Subcutaneous adipose tissue (tissue), 4 donors: ENCODE data around the gene NRBF2. TPM values are rescaled to one million over a fixed set of nuclear protein-coding genes. Genes with fewer than 3 reads are reported as not detected.

Experiments used
- total RNA-seq, 4 donors: library from RNA; depleted of rRNA; stranded (reverse); fragments of >200 nt; gene quantifications; one replicate each; pipeline ENCODE4 v1.1.0, GENCODE V29; 2016
- TF ChIP-seq, protein P1 (sequence below): fragments of 450-650 bp; IDR thresholded peaks from one replicate; pipeline ENCODE4 v1.5.1; 2016; ENCODE audit warnings: low read depth, mild to moderate bottlenecking, control low read depth, antibody characterized with exemption, moderate library complexity

Gene NRBF2
- total RNA-seq, 4 donors from 2014 or later, result 18.5 to 31.0 (median 22.3) TPM

DNA sequence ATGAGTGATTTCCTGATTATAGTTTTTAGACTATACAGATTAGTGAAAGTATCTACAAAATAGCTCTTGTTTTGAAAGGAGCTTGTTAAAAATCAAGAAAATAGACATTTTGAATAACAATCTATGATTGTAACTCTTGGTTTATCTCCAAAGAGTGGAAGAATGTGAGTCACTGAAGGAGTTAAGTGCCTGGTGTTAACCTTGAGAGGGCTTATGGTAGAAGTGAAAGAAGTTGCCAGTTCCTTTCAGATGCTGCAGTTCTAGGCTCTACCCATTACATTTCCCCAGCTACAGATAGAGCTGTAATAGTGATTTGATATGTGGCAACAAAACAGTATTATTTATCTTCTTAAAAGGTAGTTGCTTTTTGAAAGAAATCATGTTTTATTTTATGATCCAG lies 12.7 kb downstream of the NRBF2 start:
- TF ChIP-seq, protein P1, sequence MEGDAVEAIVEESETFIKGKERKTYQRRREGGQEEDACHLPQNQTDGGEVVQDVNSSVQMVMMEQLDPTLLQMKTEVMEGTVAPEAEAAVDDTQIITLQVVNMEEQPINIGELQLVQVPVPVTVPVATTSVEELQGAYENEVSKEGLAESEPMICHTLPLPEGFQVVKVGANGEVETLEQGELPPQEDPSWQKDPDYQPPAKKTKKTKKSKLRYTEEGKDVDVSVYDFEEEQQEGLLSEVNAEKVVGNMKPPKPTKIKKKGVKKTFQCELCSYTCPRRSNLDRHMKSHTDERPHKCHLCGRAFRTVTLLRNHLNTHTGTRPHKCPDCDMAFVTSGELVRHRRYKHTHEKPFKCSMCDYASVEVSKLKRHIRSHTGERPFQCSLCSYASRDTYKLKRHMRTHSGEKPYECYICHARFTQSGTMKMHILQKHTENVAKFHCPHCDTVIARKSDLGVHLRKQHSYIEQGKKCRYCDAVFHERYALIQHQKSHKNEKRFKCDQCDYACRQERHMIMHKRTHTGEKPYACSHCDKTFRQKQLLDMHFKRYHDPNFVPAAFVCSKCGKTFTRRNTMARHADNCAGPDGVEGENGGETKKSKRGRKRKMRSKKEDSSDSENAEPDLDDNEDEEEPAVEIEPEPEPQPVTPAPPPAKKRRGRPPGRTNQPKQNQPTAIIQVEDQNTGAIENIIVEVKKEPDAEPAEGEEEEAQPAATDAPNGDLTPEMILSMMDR, result no peak

DNA sequence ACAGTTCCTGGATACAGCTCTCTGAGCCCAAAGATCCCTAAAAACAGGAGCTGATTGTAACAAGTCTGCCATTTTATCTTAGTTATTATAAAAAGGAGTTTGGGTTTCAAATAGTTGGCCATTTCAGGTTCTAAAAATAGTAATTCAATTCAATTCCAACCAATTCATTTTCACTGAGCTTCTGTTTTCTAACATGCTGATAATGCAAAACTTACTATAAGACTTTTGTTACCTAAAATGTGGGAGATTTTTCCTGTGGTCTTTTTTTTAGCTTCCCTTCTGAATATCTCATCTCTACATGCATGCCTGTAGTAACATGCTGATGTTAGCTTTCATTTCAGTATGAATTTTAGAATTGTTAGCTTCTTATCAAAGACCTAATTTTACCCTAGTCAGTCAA lies 13.4 kb downstream of the NRBF2 start:
- TF ChIP-seq, protein P1, result no peak

DNA sequence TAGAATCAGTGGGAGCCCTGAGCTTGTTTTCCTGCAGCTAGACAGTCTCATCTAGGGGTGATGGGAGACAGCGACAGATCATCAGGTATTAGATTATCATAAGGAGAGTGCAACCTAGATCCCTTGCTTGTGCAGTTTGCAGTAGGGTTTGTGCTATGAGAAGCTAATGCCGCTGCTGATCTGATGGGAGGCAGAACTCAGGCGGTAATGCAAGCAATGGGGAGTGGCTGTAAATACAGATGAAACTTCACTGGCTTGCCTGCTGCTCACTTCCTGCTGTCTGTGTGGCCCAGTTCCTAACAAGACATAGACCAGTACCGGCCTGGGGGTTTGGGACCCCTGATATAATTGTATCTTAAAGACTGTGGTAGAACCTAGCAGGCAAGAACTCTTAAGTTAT lies 17.6 kb downstream of the NRBF2 start:
- TF ChIP-seq, protein P1, result no peak

DNA sequence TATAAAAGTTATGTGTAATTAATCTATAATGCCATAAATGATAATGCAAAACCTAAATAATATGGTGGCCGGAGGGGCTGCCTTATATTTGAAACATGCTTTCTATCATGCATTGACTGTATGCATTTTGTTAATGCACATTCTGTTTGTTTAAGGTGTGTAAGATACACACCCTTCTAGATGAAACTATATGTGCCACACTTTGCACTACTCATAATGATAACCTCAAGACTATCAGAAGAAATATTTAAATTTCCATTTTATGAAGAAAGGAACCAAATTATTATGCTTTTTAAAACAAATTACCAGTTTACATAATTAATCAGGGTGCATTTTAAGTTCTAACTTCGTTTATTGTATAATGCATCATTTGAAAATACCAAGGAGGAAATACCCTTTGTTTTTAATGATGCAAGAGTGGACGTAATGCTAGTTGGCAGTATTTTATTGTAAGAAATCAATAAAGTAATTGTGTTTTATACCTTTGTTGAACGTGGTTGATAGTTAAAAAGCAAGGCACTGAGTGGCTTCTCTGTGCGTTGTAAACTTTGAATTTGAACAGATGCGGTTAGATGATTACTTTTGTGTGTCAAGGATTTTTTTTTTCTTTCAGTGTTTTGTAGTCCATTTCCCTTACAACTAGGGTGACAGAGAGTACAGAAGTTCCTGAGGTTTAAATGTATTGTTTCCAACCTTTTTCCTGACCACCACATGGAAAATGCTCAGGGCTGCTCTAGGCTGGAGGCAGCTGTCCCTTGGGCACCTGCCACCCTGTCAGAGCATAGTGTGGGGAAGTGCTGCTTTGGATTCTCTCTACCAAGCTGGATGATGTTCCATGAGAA lies 21.6 kb downstream of the NRBF2 start:
- TF ChIP-seq, protein P1, result no peak

DNA sequence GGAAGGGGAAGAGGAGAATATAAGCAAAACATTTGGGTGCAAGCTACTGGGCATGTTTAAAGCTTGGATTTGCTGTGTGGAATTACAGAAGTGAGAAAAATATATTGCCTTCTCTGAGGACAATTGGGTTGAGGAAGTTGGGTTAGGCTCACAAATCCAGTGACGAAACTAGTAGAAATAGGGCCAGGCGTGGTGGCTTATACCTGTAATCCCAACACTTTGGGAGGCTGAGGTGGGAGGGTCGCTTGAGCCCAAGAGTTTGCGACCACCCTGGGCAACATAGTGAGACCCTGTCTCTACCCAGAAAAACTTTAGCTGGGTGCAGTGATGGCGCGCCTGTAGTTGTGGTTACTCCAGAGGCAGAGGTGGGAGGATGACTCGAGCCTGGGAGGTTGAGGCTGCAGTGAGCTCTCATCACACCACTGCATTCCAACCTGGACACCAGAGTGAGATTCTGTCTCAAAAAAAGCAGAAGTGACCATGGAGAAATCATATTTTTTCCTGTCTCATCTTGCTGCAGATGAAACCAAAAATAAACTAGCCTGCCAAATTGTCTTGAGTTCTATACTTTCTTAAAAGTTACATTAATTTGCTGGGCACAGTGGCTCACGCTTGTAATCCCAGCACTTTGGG lies 22.4 kb downstream of the NRBF2 start:
- TF ChIP-seq, protein P1, result no peak

DNA sequence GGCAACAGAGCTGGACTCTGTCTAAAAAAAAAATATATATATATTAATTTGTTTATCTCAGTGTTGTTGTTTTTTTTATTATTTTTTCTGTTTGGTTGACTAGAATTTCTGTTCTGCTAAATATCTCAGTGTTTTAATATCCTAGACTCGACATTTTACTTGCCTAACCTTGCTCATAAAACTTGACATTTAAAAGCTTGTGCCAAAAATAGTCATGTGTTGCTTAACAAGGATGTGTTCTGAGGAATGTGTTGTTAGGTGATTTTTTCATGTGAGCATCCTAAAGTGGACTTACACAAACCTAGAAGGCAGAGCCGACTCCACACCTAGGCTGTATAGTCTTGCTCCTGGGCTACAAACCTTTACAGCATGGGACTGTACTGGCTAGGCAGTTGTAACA lies 23.1 kb downstream of the NRBF2 start:
- TF ChIP-seq, protein P1, result no peak

DNA sequence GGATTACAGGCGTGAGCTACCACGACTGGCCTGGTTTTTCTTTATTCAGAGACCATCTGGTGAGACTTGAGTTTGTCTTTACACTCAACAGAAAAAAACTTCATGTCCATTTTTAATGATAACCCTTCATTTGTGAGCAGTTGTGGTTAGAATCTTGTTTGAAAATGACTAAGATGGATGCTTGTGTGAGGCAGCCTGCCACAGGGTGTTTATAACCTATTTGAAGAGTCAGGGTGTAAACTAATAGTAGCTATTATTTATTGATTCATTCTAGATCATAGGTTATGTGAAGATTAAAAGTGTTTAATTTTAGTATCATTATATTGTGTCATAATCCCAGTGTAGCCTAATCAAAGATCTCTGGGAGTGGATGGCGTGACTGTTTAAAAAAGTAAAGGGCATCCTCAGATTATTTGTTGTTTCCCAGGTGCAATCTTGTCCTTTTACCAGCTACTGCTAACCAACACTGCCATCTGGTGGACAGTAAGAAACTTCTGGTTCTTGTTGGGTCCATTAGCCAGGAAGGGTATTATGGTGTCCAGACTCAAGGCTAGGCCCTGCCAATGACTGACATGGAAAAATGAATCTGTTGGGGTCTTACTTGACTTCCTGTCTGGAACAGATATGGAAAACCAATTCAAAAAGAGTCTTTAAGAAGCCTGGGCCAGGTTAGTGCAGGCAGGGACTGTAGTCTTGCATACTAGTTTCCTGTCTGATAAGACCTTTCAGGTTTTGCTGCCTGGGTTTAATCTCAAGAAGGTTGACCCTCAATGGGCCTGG lies 24.9 kb downstream of the NRBF2 start:
- TF ChIP-seq, protein P1, result no peak
